Measurements from ENCODE around the gene OLFML2A.

DNA sequence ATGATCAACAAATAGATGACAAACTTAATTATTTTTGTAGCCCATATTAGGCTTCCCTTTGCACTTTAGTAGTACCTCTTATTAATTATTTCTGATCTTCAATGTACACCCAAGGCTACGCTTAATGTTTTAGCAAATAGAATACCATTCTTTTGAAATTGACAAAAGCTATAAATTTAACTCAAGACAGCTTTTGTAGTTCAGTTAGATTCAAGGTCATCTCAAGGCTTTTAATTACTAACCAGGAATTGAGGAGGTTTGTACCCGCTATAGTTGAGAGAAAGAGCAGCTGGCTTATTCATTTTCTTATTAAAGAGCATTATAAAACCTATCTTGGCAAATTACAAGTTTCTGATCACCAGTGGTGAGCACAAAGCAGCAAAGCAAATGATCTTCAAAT, 20.9 kb upstream of the OLFML2A start:
- TF ChIP-seq POLR2A (IDR thresholded peaks at IDR 0.05; ENCODE audit: low read depth, low read length) (no peak), RCOR1 (IDR thresholded peaks at IDR 0.05; ENCODE audit: insufficient replicate concordance, low read length) (no peak)
- TF ChIP-seq, protein P1, sequence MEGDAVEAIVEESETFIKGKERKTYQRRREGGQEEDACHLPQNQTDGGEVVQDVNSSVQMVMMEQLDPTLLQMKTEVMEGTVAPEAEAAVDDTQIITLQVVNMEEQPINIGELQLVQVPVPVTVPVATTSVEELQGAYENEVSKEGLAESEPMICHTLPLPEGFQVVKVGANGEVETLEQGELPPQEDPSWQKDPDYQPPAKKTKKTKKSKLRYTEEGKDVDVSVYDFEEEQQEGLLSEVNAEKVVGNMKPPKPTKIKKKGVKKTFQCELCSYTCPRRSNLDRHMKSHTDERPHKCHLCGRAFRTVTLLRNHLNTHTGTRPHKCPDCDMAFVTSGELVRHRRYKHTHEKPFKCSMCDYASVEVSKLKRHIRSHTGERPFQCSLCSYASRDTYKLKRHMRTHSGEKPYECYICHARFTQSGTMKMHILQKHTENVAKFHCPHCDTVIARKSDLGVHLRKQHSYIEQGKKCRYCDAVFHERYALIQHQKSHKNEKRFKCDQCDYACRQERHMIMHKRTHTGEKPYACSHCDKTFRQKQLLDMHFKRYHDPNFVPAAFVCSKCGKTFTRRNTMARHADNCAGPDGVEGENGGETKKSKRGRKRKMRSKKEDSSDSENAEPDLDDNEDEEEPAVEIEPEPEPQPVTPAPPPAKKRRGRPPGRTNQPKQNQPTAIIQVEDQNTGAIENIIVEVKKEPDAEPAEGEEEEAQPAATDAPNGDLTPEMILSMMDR (conservative IDR thresholded peaks at IDR 0.05; ENCODE audit: low read depth, low read length) = no peak
